ENCODE results near the gene VWA7.

Gene VWA7

GRCh38 chr6:31740397-31741223 lies 36.5 kb downstream of the VWA7 start:
- Histone ChIP-seq H3K9ac (ENCODE audit: low read depth, low read length) (peak overlapping the region; percentile 86), H3K9me3 (ENCODE audit: insufficient read depth, low read depth, low read length) (no peaks in the 10 kb centered on the region), H3K36me3 (ENCODE audit: insufficient read depth, low read length) (peaks cover 24% of the 10 kb centered on the region), H3K27me3 (ENCODE audit: insufficient read depth, low read length) (no peaks in the 10 kb centered on the region), H3K4me3 (ENCODE audit: low read length) (peak overlapping the region; percentile 54), H3K4me1 (ENCODE audit: insufficient read depth, low read length) (peaks cover 39% of the 10 kb centered on the region), H3K27ac (ENCODE audit: low read depth, low read length) (peak overlapping the region; percentile 86)
- 33% methylated on average over 29 of the region's 29 CpGs for WGBS

- WGBS = under 1% methylated on average over 58 of the region's 58 CpGs
- Histone ChIP-seq H3K9ac (ENCODE audit: low read depth, low read length) (peak within 1 kb of the TSS; percentile 86), H3K4me3 (ENCODE audit: low read length) (peak within 1 kb of the TSS; percentile 54), H3K9me3 (ENCODE audit: insufficient read depth, low read depth, low read length) (no peaks in the 10 kb centered on the region), H3K27me3 (ENCODE audit: insufficient read depth, low read length) (no peaks in the 10 kb centered on the region), H3K4me1 (ENCODE audit: insufficient read depth, low read length) (peaks cover 39% of the 10 kb centered on the region), H3K27ac (ENCODE audit: low read depth, low read length) (peak within 1 kb of the TSS; percentile 86), H3K36me3 (ENCODE audit: insufficient read depth, low read length) (peaks cover 24% of the 10 kb centered on the region)
Observed at GRCh38 chr6:31739639-31740396, 37.3 kb downstream of the VWA7 start, which contains the start of gene MSH5. MSH5 (plus strand) TSS chr6:31740005; CDS start chr6:31740467, 462 bp downstream.

GRCh38 chr6:31737991-31738979 lies 38.8 kb downstream of the VWA7 start:
- 59% methylated on average over 4 of the region's 6 CpGs for WGBS
- Histone ChIP-seq H3K4me3 (ENCODE audit: low read length) (peak overlapping the region; percentile 11; the same call in 1 of the 2 replicates), H3K4me1 (ENCODE audit: insufficient read depth, low read length) (peaks cover 38% of the 10 kb centered on the region), H3K27ac (ENCODE audit: low read depth, low read length) (peak overlapping the region; percentile 70), H3K9ac (ENCODE audit: low read depth, low read length) (peak overlapping the region; percentile 3; the same call in 1 of the 2 replicates), H3K27me3 (ENCODE audit: insufficient read depth, low read length) (no peaks in the 10 kb centered on the region), H3K36me3 (ENCODE audit: insufficient read depth, low read length) (peaks cover 31% of the 10 kb centered on the region), H3K9me3 (ENCODE audit: insufficient read depth, low read depth, low read length) (no peaks in the 10 kb centered on the region)

- Histone ChIP-seq H3K27me3 (ENCODE audit: insufficient read depth, low read length) (no peaks in the 10 kb centered on the region), H3K4me1 (ENCODE audit: insufficient read depth, low read length) (peaks cover 38% of the 10 kb centered on the region), H3K36me3 (ENCODE audit: insufficient read depth, low read length) (peaks cover 30% of the 10 kb centered on the region), H3K27ac (ENCODE audit: low read depth, low read length) (peak overlapping the region; percentile 70), H3K4me3 (ENCODE audit: low read length) (peak overlapping the region; percentile 11; the same call in 1 of the 2 replicates), H3K9me3 (ENCODE audit: insufficient read depth, low read depth, low read length) (no peaks in the 10 kb centered on the region), H3K9ac (ENCODE audit: low read depth, low read length) (peak overlapping the region; percentile 3; the same call in 1 of the 2 replicates)
- 38% methylated on average over 6 of the region's 7 CpGs for WGBS
Observed at GRCh38 chr6:31737315-31737990, 39.7 kb downstream of the VWA7 start.

- H3K27ac ChIP-seq (ENCODE audit: low read depth, low read length) = peak overlapping the region; percentile 83; the same call in 1 of the 2 replicates
- 33% methylated on average over 10 of the region's 10 CpGs for whole genome bisulfite sequencing
Observed at GRCh38 chr6:31736768-31737314, 40.3 kb downstream of the VWA7 start.

GRCh38 chr6:31736021-31736767 lies 40.9 kb downstream of the VWA7 start, which contains the start of gene CLIC1:
CLIC1 (minus strand) TSS chr6:31736530; CDS start chr6:31736300, 230 bp downstream.
- Histone ChIP-seq H3K36me3 (ENCODE audit: insufficient read depth, low read length) (peaks cover 30% of the 10 kb centered on the region), H3K9ac (ENCODE audit: low read depth, low read length) (peak within 1 kb of the TSS; percentile 76), H3K27ac (ENCODE audit: low read depth, low read length) (peak within 1 kb of the TSS; percentile 83), H3K4me1 (ENCODE audit: insufficient read depth, low read length) (peaks cover 38% of the 10 kb centered on the region), H3K9me3 (ENCODE audit: insufficient read depth, low read depth, low read length) (no peaks in the 10 kb centered on the region), H3K27me3 (ENCODE audit: insufficient read depth, low read length) (no peaks in the 10 kb centered on the region), H3K4me3 (ENCODE audit: low read length) (peak within 1 kb of the TSS; percentile 90)
- under 1% methylated on average over 23 of the region's 24 CpGs for WGBS

More at GRCh38 chr6:31736768-31737314, 40.3 kb downstream of the VWA7 start:
- H3K9ac ChIP-seq (ENCODE audit: low read depth, low read length) = peak overlapping the region; percentile 76; the same call in 1 of the 2 replicates
- H3K36me3 ChIP-seq (ENCODE audit: insufficient read depth, low read length) = peaks cover 30% of the 10 kb centered on the region
- peaks cover 38% of the 10 kb centered on the region for H3K4me1 ChIP-seq (ENCODE audit: insufficient read depth, low read length)
- H3K9me3 ChIP-seq (ENCODE audit: insufficient read depth, low read depth, low read length) = no peaks in the 10 kb centered on the region
- peak overlapping the region; percentile 90 for H3K4me3 ChIP-seq (ENCODE audit: low read length)
- H3K27me3 ChIP-seq (ENCODE audit: insufficient read depth, low read length) = no peaks in the 10 kb centered on the region

- WGBS = 2% methylated on average over 18 of the region's 18 CpGs
- Histone ChIP-seq H3K9ac (ENCODE audit: low read depth, low read length) (peak overlapping the region; percentile 76), H3K27me3 (ENCODE audit: insufficient read depth, low read length) (no peaks in the 10 kb centered on the region), H3K4me3 (ENCODE audit: low read length) (peak overlapping the region; percentile 90), H3K9me3 (ENCODE audit: insufficient read depth, low read depth, low read length) (no peaks in the 10 kb centered on the region), H3K27ac (ENCODE audit: low read depth, low read length) (peak overlapping the region; percentile 80), H3K4me1 (ENCODE audit: insufficient read depth, low read length) (peaks cover 37% of the 10 kb centered on the region), H3K36me3 (ENCODE audit: insufficient read depth, low read length) (peaks cover 38% of the 10 kb centered on the region)
Observed at GRCh38 chr6:31734821-31735406, 42.2 kb downstream of the VWA7 start.

- peaks cover 36% of the 10 kb centered on the region for H3K4me1 ChIP-seq (ENCODE audit: insufficient read depth, low read length)
- no peaks in the 10 kb centered on the region for H3K27me3 ChIP-seq (ENCODE audit: insufficient read depth, low read length)
- H3K4me3 ChIP-seq (ENCODE audit: low read length) = peak overlapping the region; percentile 90
- H3K9ac ChIP-seq (ENCODE audit: low read depth, low read length) = peak overlapping the region; percentile 63; the same call in 1 of the 2 replicates
- H3K9me3 ChIP-seq (ENCODE audit: insufficient read depth, low read depth, low read length) = no peaks in the 10 kb centered on the region
- H3K36me3 ChIP-seq (ENCODE audit: insufficient read depth, low read length) = peaks cover 38% of the 10 kb centered on the region
- H3K27ac ChIP-seq (ENCODE audit: low read depth, low read length) = peak overlapping the region; percentile 46
- 0% methylated on average over 2 of the region's 2 CpGs for WGBS
Observed at GRCh38 chr6:31734247-31734820, 42.8 kb downstream of the VWA7 start.

- no peaks in the 10 kb centered on the region for H3K27me3 ChIP-seq (ENCODE audit: insufficient read depth, low read length)
- peaks cover 38% of the 10 kb centered on the region for H3K36me3 ChIP-seq (ENCODE audit: insufficient read depth, low read length)
- H3K9me3 ChIP-seq (ENCODE audit: insufficient read depth, low read depth, low read length) = no peaks in the 10 kb centered on the region
- no peak overlapping the region for H3K27ac ChIP-seq (ENCODE audit: low read depth, low read length)
- peaks cover 34% of the 10 kb centered on the region for H3K4me1 ChIP-seq (ENCODE audit: insufficient read depth, low read length)
- H3K4me3 ChIP-seq (ENCODE audit: low read length) = peak overlapping the region; percentile 90; the same call in 1 of the 2 replicates
- H3K9ac ChIP-seq (ENCODE audit: low read depth, low read length) = no peak overlapping the region
- WGBS = 95% methylated on average over 4 of the region's 4 CpGs
Observed at GRCh38 chr6:31733734-31734133, 43.4 kb downstream of the VWA7 start.

All from HUES64 (cell line).